H1 (cell line): Measurements from ENCODE around the gene MGRN1. TPM values are rescaled to one million over a fixed set of nuclear protein-coding genes. Genes with fewer than 3 reads are reported as not detected.

Experiments used
- CTCF ChIA-PET: fragments of 300-600 bp; sonication (Branson Sonifier 250); formaldehyde crosslinking; loops from one replicate; lab custom pipeline; 2021; ENCODE audit not compliant: partially characterized antibody; lab: Charles Lee
- POLR2A ChIA-PET: fragments of 300-600 bp; sonication (Branson Sonifier 250); formaldehyde crosslinking; loops from one replicate; lab custom pipeline; 2021; ENCODE audit warnings: inconsistent platforms; ENCODE audit not compliant: partially characterized antibody; lab: Charles Lee
- DNase-seq, 2 experiments: peaks; one replicate each; pipeline versions ENCODE4 v3.0.0 to v3.0.0-alpha.2; 2010 to 2022; ENCODE audit warnings: low spot score in 2 of 2, low read depth in 1 of 2, mixed read lengths in 1 of 2
- FAIRE-seq: peaks from 2 replicates; lab custom pipeline; 2011; peaks lifted over from hg19 to GRCh38; lab: Jason Lieb, UNC
- H2AFZ ChIP-seq: 2 replicates; pipeline ENCODE4 v1.8.1; 2012; ENCODE audit warnings: low read length, inconsistent platforms
- H2AK5ac ChIP-seq: 2 replicates; pipeline ENCODE4 v1.6.1; 2013; ENCODE audit warnings: low read depth, low read length
- H2BK120ac ChIP-seq: replicated peaks from 2 replicates; pipeline ENCODE3; 2013; ENCODE audit warnings: low read depth, low read length, inconsistent platforms
- H2BK12ac ChIP-seq: 2 replicates; pipeline ENCODE4 v1.6.1; 2013; ENCODE audit warnings: low read depth, low read length
- H2BK15ac ChIP-seq: 2 replicates; pipeline ENCODE4 v1.6.1; 2013; ENCODE audit warnings: low read length
- H2BK20ac ChIP-seq: 2 replicates; pipeline ENCODE4 v1.6.1; 2013; ENCODE audit warnings: low read length
- H2BK5ac ChIP-seq: 2 replicates; pipeline ENCODE4 v1.6.1; 2013; ENCODE audit warnings: low read depth, low read length
- H3K14ac ChIP-seq: 2 replicates; pipeline ENCODE4 v1.6.1; 2013; ENCODE audit warnings: inconsistent platforms; ENCODE audit not compliant: insufficient read length
- H3K18ac ChIP-seq: 2 replicates; pipeline ENCODE4 v1.6.1; 2013; ENCODE audit warnings: low read length; ENCODE audit errors: extremely low read depth
- H3K23ac ChIP-seq: 2 replicates; pipeline ENCODE4 v1.6.1; 2013; ENCODE audit warnings: inconsistent platforms; ENCODE audit not compliant: insufficient read length
- H3K23me2 ChIP-seq: 2 replicates; pipeline ENCODE4 v1.6.1; 2013; ENCODE audit warnings: low read depth, low read length
- H3K27ac ChIP-seq: 2 replicates; pipeline ENCODE4 v1.6.1; 2011; ENCODE audit warnings: low read depth, low read length, inconsistent platforms
- H3K27me3 ChIP-seq, 4 experiments: replicated peaks in 1 of 4; 1 replicate in 1 of 4; 2 replicates in 3 of 4; pipeline versions ENCODE4 v1.6.1 to v1.8.1; 2011 to 2013; ENCODE audit warnings: low read length in 3 of 4, mild to moderate bottlenecking in 3 of 4, inconsistent platforms in 2 of 4, mixed read lengths in 2 of 4, moderate library complexity in 1 of 4; ENCODE audit not compliant: control insufficient read depth in 3 of 4, insufficient read depth in 3 of 4; ENCODE audit errors: extremely low read depth in 1 of 4
- H3K36me3 ChIP-seq, 4 experiments: 2 replicates each; pipeline versions ENCODE4 v1.6.1 to v1.8.1; 2011 to 2013; ENCODE audit warnings: mild to moderate bottlenecking in 4 of 4, low read length in 3 of 4, moderate library complexity in 2 of 4, control low read depth in 1 of 4, inconsistent platforms in 1 of 4; ENCODE audit not compliant: insufficient read depth in 4 of 4, control insufficient read depth in 2 of 4
- H3K4ac ChIP-seq: replicated peaks from 2 replicates; pipeline ENCODE3; 2013; ENCODE audit warnings: low read length, low read depth, mixed read lengths, inconsistent platforms; ENCODE audit not compliant: insufficient read length
- H3K4me1 ChIP-seq, 4 experiments: replicated peaks in 1 of 4; 1 replicate in 1 of 4; 2 replicates in 3 of 4; pipeline versions ENCODE4 v1.6.1 to v1.8.1; 2011 to 2013; ENCODE audit warnings: low read length in 3 of 4, inconsistent platforms in 2 of 4, mixed read lengths in 1 of 4; ENCODE audit not compliant: insufficient read depth in 4 of 4, control insufficient read depth in 3 of 4
- H3K4me2 ChIP-seq, 2 experiments: 2 replicates each; pipeline versions ENCODE4 v1.6.1 to v1.8.1; 2011 to 2013; ENCODE audit warnings: low read depth in 2 of 2, low read length in 2 of 2, control low read depth in 1 of 2, inconsistent platforms in 1 of 2, mild to moderate bottlenecking in 1 of 2; ENCODE audit not compliant: insufficient read depth in 1 of 2
- H3K4me3 ChIP-seq, 4 experiments: fragments of 200-600, 300-600 bp in 1 of 4; sonication (generic), shearing (Covaris generic), sonication (Bioruptor Twin) in 1 of 4; 2 replicates each; pipeline versions ENCODE4 v1.5.1 to v1.8.1; 2011 to 2016; ENCODE audit warnings: low read length in 4 of 4, low read depth in 3 of 4, control low read depth in 2 of 4, inconsistent platforms in 2 of 4, mild to moderate bottlenecking in 2 of 4, mixed read lengths in 1 of 4, moderate library complexity in 1 of 4; ENCODE audit not compliant: insufficient read depth in 2 of 4; ENCODE audit errors: extremely low read depth in 1 of 4
- H3K56ac ChIP-seq: replicated peaks from 2 replicates; pipeline ENCODE3; 2013; ENCODE audit warnings: low read depth, mild to moderate bottlenecking, mixed read lengths, low read length, inconsistent platforms; ENCODE audit not compliant: insufficient read length
- H3K79me1 ChIP-seq: 2 replicates; pipeline ENCODE4 v1.6.1; 2013; ENCODE audit warnings: low read depth, low read length, control low read depth
- H3K79me2 ChIP-seq, 2 experiments: 2 replicates each; pipeline versions ENCODE4 v1.6.1 to v1.8.1; 2012 to 2013; ENCODE audit warnings: low read length in 2 of 2, mild to moderate bottlenecking in 2 of 2, inconsistent platforms in 1 of 2; ENCODE audit not compliant: insufficient read depth in 2 of 2, control insufficient read depth in 1 of 2
- H3K9ac ChIP-seq, 4 experiments: replicated peaks in 1 of 4; 1 replicate in 1 of 4; 2 replicates in 3 of 4; pipeline versions ENCODE4 v1.6.1 to v1.8.1; 2011 to 2013; ENCODE audit warnings: low read depth in 3 of 4, low read length in 3 of 4, control low read depth in 2 of 4, mild to moderate bottlenecking in 2 of 4, moderate library complexity in 2 of 4, inconsistent platforms in 1 of 4; ENCODE audit errors: extremely low read depth in 1 of 4
- H3K9me3 ChIP-seq, 2 experiments: 2 replicates each; pipeline versions ENCODE4 v1.6.1 to v1.8.1; 2012 to 2013; ENCODE audit warnings: mild to moderate bottlenecking in 2 of 2, moderate library complexity in 2 of 2, control low read depth in 1 of 2, inconsistent platforms in 1 of 2, low read depth in 1 of 2, low read length in 1 of 2, mixed read lengths in 1 of 2; ENCODE audit not compliant: insufficient read depth in 2 of 2
- H4K20me1 ChIP-seq, 2 experiments: replicated peaks in 1 of 2; 2 replicates each; pipeline versions ENCODE3 to v1.8.1; 2011 to 2013; ENCODE audit warnings: inconsistent platforms in 2 of 2, low read length in 2 of 2, mild to moderate bottlenecking in 1 of 2; ENCODE audit not compliant: insufficient read depth in 2 of 2, control insufficient read depth in 1 of 2
- H4K5ac ChIP-seq: 2 replicates; pipeline ENCODE4 v1.6.1; 2013; ENCODE audit warnings: low read length, low read depth, mixed read lengths, inconsistent platforms; ENCODE audit not compliant: insufficient read length
- H4K8ac ChIP-seq: 2 replicates; pipeline ENCODE4 v1.8.0; 2013; ENCODE audit warnings: mild to moderate bottlenecking, moderate library complexity, low read length, inconsistent platforms; ENCODE audit not compliant: insufficient read depth; ENCODE audit errors: extremely low read depth
- H4K91ac ChIP-seq: replicated peaks from 2 replicates; pipeline ENCODE3; 2013; ENCODE audit warnings: low read length, mixed read lengths, inconsistent platforms; ENCODE audit not compliant: insufficient read length
- EGR1 ChIP-seq: IDR thresholded peaks from 2 replicates; pipeline ENCODE4 v1.6.1; 2011; ENCODE audit warnings: low read depth, low read length, borderline replicate concordance
- EZH2 ChIP-seq: fragments of 200-600 bp; sonication (generic); IDR thresholded peaks from 2 replicates; pipeline ENCODE4 v1.7.1; 2012; ENCODE audit warnings: low read depth, mild to moderate bottlenecking, moderate library complexity, low read length, inconsistent platforms; ENCODE audit not compliant: severe bottlenecking
- HDAC6 ChIP-seq: IDR thresholded peaks from one replicate; pipeline ENCODE4 v1.7.1; 2012; ENCODE audit warnings: low read depth, mild to moderate bottlenecking, inconsistent platforms, low read length, moderate library complexity
- JUN ChIP-seq: IDR thresholded peaks from 2 replicates; pipeline ENCODE4 v1.6.1; 2011; ENCODE audit warnings: low read depth, mild to moderate bottlenecking, improper control_type of control experiment, low read length
- NRF1 ChIP-seq: IDR thresholded peaks from 2 replicates; pipeline ENCODE4 v1.6.1; 2011; ENCODE audit warnings: mild to moderate bottlenecking, low read depth, low read length, improper control_type of control experiment
- RNF2 ChIP-seq: fragments of 200-900, 300-1000 bp; sonication (generic); IDR thresholded peaks from 2 replicates; pipeline ENCODE4 v1.7.1; 2016; ENCODE audit warnings: borderline replicate concordance, low read depth, mild to moderate bottlenecking, antibody characterized with exemption, low read length; ENCODE audit not compliant: poor library complexity, severe bottlenecking; ENCODE audit errors: missing control alignments
- SUZ12 ChIP-seq: fragments of 200-600 bp; sonication (generic); IDR thresholded peaks from 2 replicates; pipeline ENCODE4 v1.6.1; 2012; ENCODE audit warnings: mild to moderate bottlenecking, inconsistent platforms, low read length, moderate library complexity, mixed read lengths
- YY1 ChIP-seq: IDR thresholded peaks from 2 replicates; pipeline ENCODE4 v1.6.1; 2011; ENCODE audit warnings: low read depth, mild to moderate bottlenecking, low read length
- WGBS, 2 experiments: shearing (Covaris generic) in 1 of 2; methylation state at CpG; one replicate each; pipeline versions ENCODE4 v1.1.6 to v1.1.7; 2013 to 2015; ENCODE audit warnings: low lambda C conversion rate in 2 of 2, mixed read lengths in 2 of 2, inconsistent platforms in 1 of 2, low coverage in 1 of 2, missing lambda C conversion rate in 1 of 2; ENCODE audit not compliant: insufficient replicate concordance in 2 of 2, insufficient coverage in 1 of 2, insufficient read length in 1 of 2; ENCODE audit errors: extremely low coverage in 1 of 2, missing lambda C conversion rate in 1 of 2; 5-methylcytosine and 5-hydroxymethylcytosine counted together
- polyA plus RNA-seq, 7 experiments: library from polyadenylated mRNA; depleted of rRNA in 3 of 7; stranded (reverse) in 5 of 7; unstranded in 2 of 7; fragments of >200 nt in 5 of 7; fragments of 200-250 nt in 2 of 7; gene quantifications; 1 replicate in 5 of 7; 2 replicates in 1 of 7; 4 replicates in 1 of 7; pipeline versions ENCODE4 v1.2.1 to v1.2.3, GENCODE V29; 2011 to 2013; ENCODE audit warnings: missing spikeins in 2 of 7, mixed read lengths in 2 of 7
- total RNA-seq: library from RNA; stranded (reverse); fragmentation: NEBNext Ultra II Directional; extraction: Animal tissue kit (Norgen Biotek cat#: 25700); gene quantifications from 2 replicates; pipeline ENCODE4 v1.2.1, GENCODE V29; 2021

The MGRN1 gene
- total and polyA plus RNA-seq, 2 of the 8 experiments (the other 6 are each of a cell fraction or from before 2014, with no cell fraction given), result 15.0 to 82.3 TPM

GRCh38 chr16:4736546-4736945 lies 111.9 kb downstream of the MGRN1 start:
- Histone ChIP-seq H3K4me1 (peaks cover 0 to 4% (median 0%) of the 10 kb centered on the region in 4 experiments; a peak in 2 of 7 replicates), H3K27me3 (peaks cover 0 to 4% (median under 1%) of the 10 kb centered on the region in 4 experiments; a peak in 2 of 7 replicates), H2BK12ac (no peak overlapping the region), H3K14ac (no peak overlapping the region), H3K23me2 (peaks cover 10% of the 10 kb centered on the region; the same call in 1 of the 2 replicates), H3K27ac (no peak overlapping the region), H2AK5ac (no peak overlapping the region), H3K9me3 (no peaks in the 10 kb centered on the region), H2BK5ac (no peak overlapping the region), H4K91ac (no peak overlapping the region), H2BK15ac (no peak overlapping the region), H2BK120ac (no peak overlapping the region), H3K9ac (no peak overlapping the region), H4K8ac (peak overlapping the region; percentile 43; the same call in 1 of the 2 replicates), H3K36me3 (no peaks in the 10 kb centered on the region), H3K4me3 (no peak overlapping the region), H3K4ac (no peak overlapping the region), H2BK20ac (no peak overlapping the region), H2AFZ (no peak overlapping the region), H3K18ac (no peak overlapping the region), H3K56ac (no peak overlapping the region), H3K79me1 (peaks cover 5% of the 10 kb centered on the region; the same call in 1 of the 2 replicates), H3K23ac (no peak overlapping the region), H4K20me1 (peaks cover 0 to 2% of the 10 kb centered on the region in 2 experiments), H3K79me2 (peaks cover 4 to 19% of the 10 kb centered on the region in 2 experiments; a peak in 3 of 4 replicates), H3K4me2 (no peak overlapping the region), H4K5ac (no peak overlapping the region)
- DNase-seq (no peak), FAIRE-seq (no peak)
- no peak for TF ChIP-seq NRF1
- TF ChIP-seq JUN, result no peak
- no peak for TF ChIP-seq HDAC6
- no peak for TF ChIP-seq YY1
- TF ChIP-seq RNF2, result no peak
- no peak for TF ChIP-seq EZH2
- TF ChIP-seq SUZ12, result no peak
- no peak for TF ChIP-seq EGR1
- ChIA-PET POLR2A (interaction anchor here (1.0 to 5.0 kb wide), 5 partner anchors 8 to 122 kb away, joined by 3 to 30 read pairs (median 5); partner anchors contain the start of gene UBALD1), CTCF (interaction anchor here (1.0 to 1.3 kb wide), 3 partner anchors 10 to 206 kb away, joined by 3 to 5 read pairs (median 3); no protein-coding TSS in a partner anchor)
- WGBS, 2 experiments, result 82% methylated on average over 4 of the region's 4 CpGs; no CpG with 5 or more reads in 1 of the 2 experiments
